ENCODE results near the gene DIAPH2. TPM values are rescaled to one million over a fixed set of nuclear protein-coding genes. Genes with fewer than 3 reads are reported as not detected.

Gene DIAPH2
- total RNA-seq, 2 donors from 2014 or later: 15.2 to 23.3 TPM

- 91 to 94% methylated on average over 3 of the region's 3 CpGs for WGBS, 2 donors
- intact Hi-C loops (cut with DNase I): no loop called here
- Histone ChIP-seq H3K9me3 (no peaks in the 10 kb centered on the region), H3K4me1 (no peaks in the 10 kb centered on the region), H3K27me3 (no peaks in the 10 kb centered on the region), H3K4me3 (no peak overlapping the region), H3K27ac (no peak overlapping the region), H3K36me3 (replicated peaks in 1 of 2; ENCODE audit: insufficient read depth in 1 of 2, low read depth in 2 of 2) (no peaks in the 10 kb centered on the region)
- DNase-seq: no peak
- ATAC-seq: no peak
- TF ChIP-seq CTCF (IDR thresholded peaks at IDR 0.05) (no peak), POLR2A (IDR thresholded peaks at IDR 0.05) (no peak)
Observed at GRCh38 chrX:97046867-97047266, 362.2 kb downstream of the DIAPH2 start.

GRCh38 chrX:97050392-97050791 is 365.8 kb downstream of the DIAPH2 start:
- H3K4me3 ChIP-seq: no peak overlapping the region
- no peaks in the 10 kb centered on the region for H3K27me3 ChIP-seq
- H3K36me3 ChIP-seq (replicated peaks in 1 of 2; ENCODE audit: insufficient read depth in 1 of 2, low read depth in 2 of 2): no peaks in the 10 kb centered on the region
- no peak for DNase-seq
- no peak for ATAC-seq
- H3K27ac ChIP-seq: no peak overlapping the region
- no peaks in the 10 kb centered on the region for H3K9me3 ChIP-seq
- 54 to 55% methylated on average over 2 of the region's 2 CpGs for WGBS, 2 donors
- intact Hi-C loops (cut with DNase I): no loop called here
- H3K4me1 ChIP-seq: no peaks in the 10 kb centered on the region
- TF ChIP-seq POLR2A (IDR thresholded peaks at IDR 0.05): no peak
- no peak for TF ChIP-seq CTCF (IDR thresholded peaks at IDR 0.05)

DNA sequence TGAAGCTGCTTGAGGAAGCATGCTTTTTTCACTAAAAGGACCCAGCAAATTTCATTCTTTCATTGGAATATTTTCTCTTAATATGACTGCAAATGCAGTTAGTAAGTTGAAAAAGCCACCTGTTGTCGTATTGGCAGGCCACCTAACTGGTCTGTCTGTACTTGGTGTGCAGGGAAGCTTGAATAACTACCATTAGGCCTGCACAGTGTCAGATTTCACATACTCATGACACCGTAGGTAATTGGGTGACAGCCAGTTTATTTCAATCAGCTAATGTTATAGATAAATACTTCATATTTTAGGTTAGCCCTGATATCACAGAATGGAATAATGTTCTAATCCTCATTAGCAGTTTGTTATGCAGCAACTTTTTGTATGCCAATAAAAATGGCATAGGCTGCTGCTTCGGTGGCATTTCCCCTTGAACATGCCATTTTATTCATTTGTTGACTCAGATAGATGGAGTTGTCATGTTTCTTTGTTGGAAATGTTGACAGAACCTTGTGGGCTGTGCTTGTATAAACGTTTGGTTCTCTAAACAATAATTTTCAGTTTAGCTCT is 372.8 kb downstream of the DIAPH2 start:
- no peak overlapping the region for H3K4me3 ChIP-seq
- no peaks in the 10 kb centered on the region for H3K9me3 ChIP-seq
- H3K27me3 ChIP-seq: no peaks in the 10 kb centered on the region
- DNase-seq (peak in 2 of 4 donors; percentile 1 to 6), ATAC-seq (no peak)
- H3K36me3 ChIP-seq (replicated peaks in 1 of 2; ENCODE audit: insufficient read depth in 1 of 2, low read depth in 2 of 2): no peaks in the 10 kb centered on the region
- no peaks in the 10 kb centered on the region for H3K4me1 ChIP-seq
- intact Hi-C loops (cut with DNase I): no loop called here
- no peak for TF ChIP-seq POLR2A (IDR thresholded peaks at IDR 0.05)
- TF ChIP-seq CTCF (IDR thresholded peaks at IDR 0.05): no peak
- no peak overlapping the region for H3K27ac ChIP-seq
- 17 to 28% methylated on average over 4 of the region's 4 CpGs for whole genome bisulfite sequencing, 2 donors

DNA sequence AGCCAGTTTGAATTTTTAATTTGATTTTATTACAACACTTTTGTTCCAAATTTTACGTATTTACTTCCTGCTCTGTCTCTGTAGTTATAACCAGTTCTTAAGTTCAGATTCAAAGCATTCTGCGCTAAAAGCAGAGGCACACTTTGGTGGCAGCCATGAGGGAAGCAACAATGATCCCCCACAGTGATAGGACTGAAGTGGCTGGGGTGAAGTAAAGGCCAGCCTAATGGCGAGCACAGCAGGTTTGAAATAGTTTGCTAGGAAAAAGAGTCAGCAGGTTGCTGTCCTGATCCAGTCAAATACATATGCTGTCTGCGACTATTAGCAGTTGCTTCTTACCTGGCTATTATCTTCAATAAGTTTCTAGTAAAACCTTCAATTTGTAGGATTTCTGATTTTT is 375.4 kb downstream of the DIAPH2 start:
- H3K36me3 ChIP-seq (replicated peaks in 1 of 2; ENCODE audit: insufficient read depth in 1 of 2, low read depth in 2 of 2): no peaks in the 10 kb centered on the region
- ATAC-seq (no peak), DNase-seq (no peak)
- no peak overlapping the region for H3K4me3 ChIP-seq
- H3K9me3 ChIP-seq: no peaks in the 10 kb centered on the region
- H3K27ac ChIP-seq: no peak overlapping the region
- 89 to 95% methylated on average over 4 of the region's 4 CpGs for WGBS, 2 donors
- no peaks in the 10 kb centered on the region for H3K27me3 ChIP-seq
- intact Hi-C loops (cut with DNase I): no loop called here
- TF ChIP-seq CTCF (IDR thresholded peaks at IDR 0.05): no peak
- no peak for TF ChIP-seq POLR2A (IDR thresholded peaks at IDR 0.05)
- H3K4me1 ChIP-seq: no peaks in the 10 kb centered on the region

GRCh38 chrX:97065066-97065465 is 380.4 kb downstream of the DIAPH2 start:
- no peaks in the 10 kb centered on the region for H3K9me3 ChIP-seq
- H3K4me3 ChIP-seq: no peak overlapping the region
- TF ChIP-seq POLR2A (IDR thresholded peaks at IDR 0.05): no peak
- no peak for TF ChIP-seq CTCF (IDR thresholded peaks at IDR 0.05)
- 74 to 87% methylated on average over 5 of the region's 5 CpGs for WGBS, 2 donors
- ATAC-seq: no peak
- intact Hi-C loops (cut with DNase I): no loop called here
- H3K4me1 ChIP-seq: no peaks in the 10 kb centered on the region
- no peaks in the 10 kb centered on the region for H3K36me3 ChIP-seq (replicated peaks in 1 of 2; ENCODE audit: insufficient read depth in 1 of 2, low read depth in 2 of 2)
- no peak for DNase-seq
- H3K27me3 ChIP-seq: no peaks in the 10 kb centered on the region
- no peak overlapping the region for H3K27ac ChIP-seq

Data from body of pancreas (tissue), 4 donors.